GM19239 (cell line): ENCODE results near the gene ABHD8.
"Not testable (repeated sequence)": the region's sequence is repeated elsewhere in the genome, so short reads cannot be mapped to it uniquely, and the experiment has no call there.

Source experiments
- DNase-seq: peaks from one replicate; pipeline ENCODE4 v3.0.0; 2011; ENCODE audit warnings: low spot score; ENCODE audit not compliant: insufficient read length
- FAIRE-seq: peaks from 2 replicates; lab custom pipeline; 2011; peaks lifted over from hg19 to GRCh38; lab: Jason Lieb, UNC

The ABHD8 gene

GRCh38 chr19:17275441-17276175, 27.6 kb downstream of the ABHD8 start:
- FAIRE-seq (no peak), DNase-seq (no peak)

GRCh38 chr19:17274892-17275291, 28.3 kb downstream of the ABHD8 start:
- not testable (repeated sequence) for DNase-seq, FAIRE-seq

GRCh38 chr19:17268754-17269153, 34.5 kb downstream of the ABHD8 start:
- DNase-seq, result no peak
- no peak for FAIRE-seq

GRCh38 chr19:17266975-17267788, 36.0 kb downstream of the ABHD8 start, which contains the start of gene BABAM1:
BABAM1 (plus strand) TSS chr19:17267443; CDS start chr19:17268807, 1,364 bp downstream.
- DNase-seq (peak; percentile 97), FAIRE-seq (peak; percentile 99)

GRCh38 chr19:17266589-17266974, 36.6 kb downstream of the ABHD8 start:
- DNase-seq (no peak), FAIRE-seq (no peak)

- FAIRE-seq (no peak), DNase-seq (no peak)
Observed at GRCh38 chr19:17266026-17266425, 37.2 kb downstream of the ABHD8 start.

- DNase-seq (no peak), FAIRE-seq (no peak)
Observed at GRCh38 chr19:17264641-17264979, 38.6 kb downstream of the ABHD8 start, which contains the start of gene USHBP1. USHBP1 (minus strand) TSS chr19:17264745; CDS start chr19:17264299, 446 bp downstream.

- FAIRE-seq (no peak), DNase-seq (no peak)
Observed at GRCh38 chr19:17263712-17264640, 39.2 kb downstream of the ABHD8 start.

GRCh38 chr19:17262557-17262956, 40.7 kb downstream of the ABHD8 start:
- DNase-seq (no peak), FAIRE-seq (no peak)

GRCh38 chr19:17260842-17261325, 42.3 kb downstream of the ABHD8 start:
- DNase-seq (peak; percentile 93), FAIRE-seq (peak; percentile 97)

GRCh38 chr19:17259934-17260333, 43.3 kb downstream of the ABHD8 start:
- no peak for FAIRE-seq
- no peak for DNase-seq

- no peak for DNase-seq
- no peak for FAIRE-seq
Observed at GRCh38 chr19:17259118-17259780, 44.0 kb downstream of the ABHD8 start.

- DNase-seq, result no peak
- FAIRE-seq, result no peak
Observed at GRCh38 chr19:17256130-17256529, 47.1 kb downstream of the ABHD8 start.

GRCh38 chr19:17255150-17255621, 48.0 kb downstream of the ABHD8 start:
- FAIRE-seq (no peak), DNase-seq (no peak)

GRCh38 chr19:17254636-17255035, 48.6 kb downstream of the ABHD8 start:
- FAIRE-seq (no peak), DNase-seq (no peak)

- FAIRE-seq (no peak), DNase-seq (no peak)
Observed at GRCh38 chr19:17249887-17250548, 53.2 kb downstream of the ABHD8 start.

GRCh38 chr19:17248011-17248776, 55.0 kb downstream of the ABHD8 start:
- FAIRE-seq, result no peak
- no peak for DNase-seq

GRCh38 chr19:17246681-17247425, 56.4 kb downstream of the ABHD8 start:
- FAIRE-seq (no peak), DNase-seq (no peak)
